IMR-90 (cell line): Measurements from ENCODE around the gene GGT6. TPM values are rescaled to one million over a fixed set of nuclear protein-coding genes. Genes with fewer than 3 reads are reported as not detected.

Experiments
- ATAC-seq: fragments of 200-7000 bp; cut with Tn5 transposase; 2 replicates; pipeline ENCODE4 v1.9.1; 2020; ENCODE audit warnings: low read depth, mild to moderate bottlenecking, moderate library complexity
- BruUV-seq: library from RNA; stranded (reverse); fragments of 400-500 nt; replicated peaks from 2 replicates; lab custom pipeline; 2021; lab: Mats Ljungman, UMichigan
- CTCF ChIA-PET: fragments of 300-600 bp; formaldehyde crosslinking; extraction: SDS; loops from one replicate; lab custom pipeline; 2021; ENCODE audit warnings: antibody characterized with exemption; lab: Yijun Ruan, JAX
- POLR2A ChIA-PET: fragments of 300-600 bp; sonication (Branson Sonifier 250); formaldehyde crosslinking; loops from one replicate; lab custom pipeline; 2022; ENCODE audit warnings: antibody characterized with exemption; ENCODE audit not compliant: unreplicated experiment; lab: Charles Lee
- DNase-seq: peaks from one replicate; pipeline ENCODE4 v3.0.0; 2013
- H2AFZ ChIP-seq: replicated peaks from 2 replicates; pipeline ENCODE3; 2013; ENCODE audit warnings: low read length, mild to moderate bottlenecking; ENCODE audit not compliant: poor library complexity
- H2AK5ac ChIP-seq: 2 replicates; pipeline ENCODE4 v1.6.1; 2013; ENCODE audit warnings: low read depth, low read length, inconsistent platforms
- H2AK9ac ChIP-seq: replicated peaks from 2 replicates; pipeline ENCODE3; 2013; ENCODE audit warnings: mild to moderate bottlenecking, low read depth, low read length, moderate library complexity; ENCODE audit not compliant: poor library complexity
- H2BK120ac ChIP-seq: 2 replicates; pipeline ENCODE4 v1.6.1; 2013; ENCODE audit warnings: low read depth, low read length, inconsistent platforms
- H2BK15ac ChIP-seq: 3 replicates; pipeline ENCODE4 v1.6.1; 2013; ENCODE audit warnings: low read depth, low read length, inconsistent platforms
- H2BK20ac ChIP-seq: 2 replicates; pipeline ENCODE4 v1.6.1; 2013; ENCODE audit warnings: low read depth, mild to moderate bottlenecking, inconsistent platforms, low read length, moderate library complexity
- H2BK5ac ChIP-seq: 2 replicates; pipeline ENCODE4 v1.6.1; 2013; ENCODE audit warnings: mild to moderate bottlenecking, low read depth, low read length, inconsistent platforms; ENCODE audit not compliant: poor library complexity, severe bottlenecking
- H3K14ac ChIP-seq: replicated peaks from 2 replicates; pipeline ENCODE4 v1.6.1; 2013; ENCODE audit warnings: low read depth, low read length, inconsistent platforms
- H3K18ac ChIP-seq: 2 replicates; pipeline ENCODE4 v1.6.1; 2013; ENCODE audit warnings: low read depth, low read length, control low read depth
- H3K23ac ChIP-seq: 2 replicates; pipeline ENCODE4 v1.6.1; 2013; ENCODE audit warnings: low read depth, low read length, inconsistent platforms
- H3K27ac ChIP-seq: 2 replicates; pipeline ENCODE4 v1.5.1; 2013; ENCODE audit warnings: mild to moderate bottlenecking, control low read depth, low read length; ENCODE audit not compliant: insufficient read depth
- H3K27me3 ChIP-seq: 2 replicates; pipeline ENCODE4 v1.6.1; 2013; ENCODE audit warnings: low read length; ENCODE audit not compliant: control insufficient read depth, insufficient read depth
- H3K36me3 ChIP-seq: 2 replicates; pipeline ENCODE4 v1.6.1; 2013; ENCODE audit warnings: low read length, mixed read lengths; ENCODE audit not compliant: control insufficient read depth, insufficient read depth
- H3K4ac ChIP-seq: 2 replicates; pipeline ENCODE4 v1.6.1; 2013; ENCODE audit warnings: low read depth, low read length, inconsistent platforms
- H3K4me1 ChIP-seq: 2 replicates; pipeline ENCODE4 v1.6.1; 2013; ENCODE audit warnings: low read length, mixed read lengths; ENCODE audit not compliant: control insufficient read depth, insufficient read depth
- H3K4me2 ChIP-seq: 2 replicates; pipeline ENCODE4 v1.6.1; 2013; ENCODE audit warnings: low read depth, mild to moderate bottlenecking, control low read depth, low read length, moderate library complexity
- H3K4me3 ChIP-seq: 2 replicates; pipeline ENCODE4 v1.5.1; 2013; ENCODE audit warnings: low read depth, mild to moderate bottlenecking, control low read depth, low read length, moderate library complexity; ENCODE audit not compliant: insufficient read depth
- H3K56ac ChIP-seq: 2 replicates; pipeline ENCODE4 v1.6.1; 2013; ENCODE audit warnings: low read length, inconsistent platforms; ENCODE audit not compliant: insufficient read depth; ENCODE audit errors: extremely low read depth
- H3K79me1 ChIP-seq, 2 experiments: 2 replicates each; pipeline ENCODE4 v1.6.1; 2013; ENCODE audit warnings: low read length in 2 of 2, inconsistent platforms in 1 of 2, low read depth in 1 of 2
- H3K9ac ChIP-seq: 2 replicates; pipeline ENCODE4 v1.6.1; 2013; ENCODE audit warnings: low read depth, low read length, control low read depth
- H3K9me1 ChIP-seq: 2 replicates; pipeline ENCODE4 v1.6.1; 2013; ENCODE audit warnings: low read length, inconsistent platforms; ENCODE audit not compliant: insufficient read depth
- H3K9me3 ChIP-seq: 2 replicates; pipeline ENCODE4 v1.6.1; 2013; ENCODE audit warnings: low read length; ENCODE audit not compliant: control insufficient read depth, insufficient read depth
- H4K20me1 ChIP-seq: 2 replicates; pipeline ENCODE4 v1.6.1; 2013; ENCODE audit warnings: low read length, inconsistent platforms; ENCODE audit not compliant: insufficient read depth
- H4K5ac ChIP-seq: 2 replicates; pipeline ENCODE4 v1.6.1; 2013; ENCODE audit warnings: mild to moderate bottlenecking, low read depth, low read length, control low read depth
- H4K8ac ChIP-seq, 2 experiments: 2 replicates each; pipeline ENCODE4 v1.6.1; 2013; ENCODE audit warnings: low read depth in 2 of 2, low read length in 2 of 2, control low read depth in 1 of 2, inconsistent platforms in 1 of 2
- H4K91ac ChIP-seq: 2 replicates; pipeline ENCODE4 v1.6.1; 2013; ENCODE audit warnings: low read depth, low read length, inconsistent platforms; ENCODE audit not compliant: insufficient read depth
- BHLHE40 ChIP-seq: fragments of 150-350 bp; IDR thresholded peaks from 2 replicates; pipeline ENCODE4 v1.6.1; 2016; ENCODE audit warnings: mild to moderate bottlenecking, low read depth, low read length
- CHD1 ChIP-seq: IDR thresholded peaks from 2 replicates; pipeline ENCODE4 v1.6.1; 2012; ENCODE audit warnings: low read depth, low read length, improper control_type of control experiment
- ELK1 ChIP-seq: fragments of 150-350 bp; IDR thresholded peaks from 2 replicates; pipeline ENCODE4 v1.6.1; 2016; ENCODE audit warnings: low read depth, mild to moderate bottlenecking, low read length, moderate library complexity, borderline replicate concordance
- MXI1 ChIP-seq: IDR thresholded peaks from 2 replicates; pipeline ENCODE4 v1.6.1; 2012; ENCODE audit warnings: low read depth, mild to moderate bottlenecking, low read length, moderate library complexity, borderline replicate concordance
- NFE2L2 ChIP-seq: fragments of 150-350 bp; IDR thresholded peaks from 2 replicates; pipeline ENCODE4 v1.6.1; 2016; ENCODE audit warnings: low read depth, mild to moderate bottlenecking, low read length
- RCOR1 ChIP-seq: IDR thresholded peaks from 2 replicates; pipeline ENCODE4 v1.6.1; 2012; ENCODE audit warnings: mild to moderate bottlenecking, low read length, improper control_type of control experiment; ENCODE audit not compliant: insufficient replicate concordance
- SMC3 ChIP-seq: fragments of 150-350 bp; IDR thresholded peaks from 2 replicates; pipeline ENCODE4 v1.6.1; 2016; ENCODE audit warnings: low read depth, mild to moderate bottlenecking, antibody characterized with exemption, low read length, moderate library complexity
- USF2 ChIP-seq: fragments of 150-350 bp; IDR thresholded peaks from 2 replicates; pipeline ENCODE4 v1.6.1; 2017; ENCODE audit warnings: mild to moderate bottlenecking, antibody characterized with exemption, low read length, low read depth
- WGBS, 2 experiments: methylation state at CpG; one replicate each; pipeline versions ENCODE4 v1.1.5 to v1.1.7; 2013; ENCODE audit warnings: missing lambda C conversion rate in 2 of 2; ENCODE audit not compliant: insufficient read length in 1 of 2; ENCODE audit errors: extremely low coverage in 2 of 2; 5-methylcytosine and 5-hydroxymethylcytosine counted together
- dilution Hi-C: fragments of 300-500 bp; cut with HindIII; formaldehyde crosslinking; loops from one replicate; pipeline ENCODE4 v1.14.3; 2018; ENCODE audit warnings: low sequenced_read_pairs; ENCODE audit not compliant: unreplicated experiment
- in situ Hi-C: fragments of 300-500 bp; cut with MboI; formaldehyde crosslinking; loops from 3 replicates; pipeline ENCODE4 v1.14.3; 2019; ENCODE audit warnings: low sequenced_read_pairs, inconsistent platforms, mixed read lengths
- intact Hi-C: fragments of 100-400 bp; cut with micrococcal nuclease; formaldehyde crosslinking; loops from 2 replicates; pipeline ENCODE4 v1.10.0; 2022
- polyA plus RNA-seq, 3 experiments: library from polyadenylated mRNA; depleted of rRNA; stranded (reverse); fragments of >200 nt; gene quantifications; 2 replicates each; pipeline ENCODE4 v1.2.3, GENCODE V29; 2012; ENCODE audit warnings: low replicate concordance in 1 of 3
- total RNA-seq: library from RNA; depleted of rRNA; stranded (reverse); fragments of >200 nt; gene quantifications from 2 replicates; pipeline ENCODE4 v1.2.3, GENCODE V29; 2012

GGT6 gene
- total and polyA plus RNA-seq, 2 of the 4 experiments (the other 2 are of a cell fraction): not detected

DNA sequence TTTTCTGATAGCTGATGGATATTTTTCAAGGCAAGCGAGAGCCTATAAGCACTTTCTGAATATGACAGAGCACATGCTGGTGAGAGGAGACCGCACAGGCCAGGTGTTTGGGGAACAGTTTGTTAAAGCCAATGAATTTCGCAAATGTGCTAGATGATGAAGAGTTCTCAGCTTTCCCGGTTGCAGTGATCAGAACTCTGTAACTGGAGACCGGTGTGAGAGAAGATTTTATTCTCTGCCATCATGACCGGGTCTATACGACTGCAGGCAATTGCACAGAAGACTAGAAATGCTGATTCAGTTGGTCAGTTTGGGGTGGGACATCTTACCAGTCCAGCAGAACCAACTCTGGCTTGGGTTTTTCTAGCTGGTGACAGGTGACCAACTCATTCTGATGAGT lies 49.4 kb upstream of the GGT6 start:
- Histone ChIP-seq H3K27ac (no peak overlapping the region), H3K9ac (no peak overlapping the region), H2BK20ac (no peak overlapping the region), H3K4me2 (no peak overlapping the region), H2AK5ac (no peak overlapping the region), H4K5ac (no peak overlapping the region), H3K4ac (no peak overlapping the region), H3K79me1 (no peaks in the 10 kb centered on the region), H3K23ac (no peak overlapping the region), H2AK9ac (no peak overlapping the region), H3K4me3 (no peak overlapping the region), H4K20me1 (no peaks in the 10 kb centered on the region), H3K27me3 (peaks cover 38% of the 10 kb centered on the region), H2BK5ac (no peak overlapping the region), H3K4me1 (peaks cover 7% of the 10 kb centered on the region; the same call in 1 of the 2 replicates), H3K18ac (no peak overlapping the region), H2AFZ (no peak overlapping the region), H3K9me1 (no peaks in the 10 kb centered on the region), H4K8ac (no peak overlapping the region), H4K91ac (no peak overlapping the region), H3K56ac (no peak overlapping the region), H3K9me3 (no peaks in the 10 kb centered on the region), H2BK120ac (no peak overlapping the region), H2BK15ac (no peak overlapping the region), H3K14ac (no peak overlapping the region), H3K36me3 (no peaks in the 10 kb centered on the region)
- no TSS peak for BruUV-seq
- intact Hi-C loops (no loop called here), in situ Hi-C loops (no loop called here), dilution Hi-C loops (no loop called here)
- DNase-seq: no peak
- ATAC-seq: no peak
- ChIA-PET POLR2A (no interaction called here), CTCF (no interaction called here)
- no peak for TF ChIP-seq CHD1
- TF ChIP-seq ELK1: no peak
- TF ChIP-seq USF2: no peak
- no peak for TF ChIP-seq SMC3
- TF ChIP-seq MXI1: no peak
- TF ChIP-seq BHLHE40: no peak
- TF ChIP-seq NFE2L2: no peak
- TF ChIP-seq RCOR1: no peak
- WGBS, 2 experiments: 90% methylated on average over 3 of the region's 7 CpGs; no CpG with 5 or more reads in 1 of the 2 experiments
